Skeletal muscle satellite cell (primary cell): Measurements from ENCODE around the gene SNRPA1.
A peak's percentile ranks its signal among the peaks of the same experiment; 100 is the strongest.
"Not testable (repeated sequence)": the region's sequence is repeated elsewhere in the genome, so short reads cannot be mapped to it uniquely, and the experiment has no call there.

Source experiments
- H3K27me3 ChIP-seq: 2 replicates; pipeline ENCODE4 v1.7.0; 2013; ENCODE audit warnings: low read length; ENCODE audit not compliant: control insufficient read depth, insufficient read depth
- H3K36me3 ChIP-seq: 2 replicates; pipeline ENCODE4 v1.7.0; 2013; ENCODE audit warnings: mild to moderate bottlenecking, control low read depth, low read length; ENCODE audit not compliant: insufficient read depth
- H3K4me1 ChIP-seq: 2 replicates; pipeline ENCODE4 v1.7.0; 2013; ENCODE audit warnings: low read length; ENCODE audit not compliant: control insufficient read depth, insufficient read depth
- H3K4me2 ChIP-seq: 2 replicates; pipeline ENCODE4 v1.7.0; 2013; ENCODE audit warnings: mild to moderate bottlenecking, low read length
- H3K4me3 ChIP-seq: 2 replicates; pipeline ENCODE4 v1.7.0; 2013; ENCODE audit warnings: low read length
- H3K9ac ChIP-seq: 2 replicates; pipeline ENCODE4 v1.7.0; 2013; ENCODE audit warnings: mild to moderate bottlenecking, low read depth, low read length, moderate library complexity
- H3K9me3 ChIP-seq: replicated peaks from 2 replicates; pipeline ENCODE4 v1.7.0; 2013; ENCODE audit warnings: mild to moderate bottlenecking, control low read depth, low read length

Gene SNRPA1

DNA sequence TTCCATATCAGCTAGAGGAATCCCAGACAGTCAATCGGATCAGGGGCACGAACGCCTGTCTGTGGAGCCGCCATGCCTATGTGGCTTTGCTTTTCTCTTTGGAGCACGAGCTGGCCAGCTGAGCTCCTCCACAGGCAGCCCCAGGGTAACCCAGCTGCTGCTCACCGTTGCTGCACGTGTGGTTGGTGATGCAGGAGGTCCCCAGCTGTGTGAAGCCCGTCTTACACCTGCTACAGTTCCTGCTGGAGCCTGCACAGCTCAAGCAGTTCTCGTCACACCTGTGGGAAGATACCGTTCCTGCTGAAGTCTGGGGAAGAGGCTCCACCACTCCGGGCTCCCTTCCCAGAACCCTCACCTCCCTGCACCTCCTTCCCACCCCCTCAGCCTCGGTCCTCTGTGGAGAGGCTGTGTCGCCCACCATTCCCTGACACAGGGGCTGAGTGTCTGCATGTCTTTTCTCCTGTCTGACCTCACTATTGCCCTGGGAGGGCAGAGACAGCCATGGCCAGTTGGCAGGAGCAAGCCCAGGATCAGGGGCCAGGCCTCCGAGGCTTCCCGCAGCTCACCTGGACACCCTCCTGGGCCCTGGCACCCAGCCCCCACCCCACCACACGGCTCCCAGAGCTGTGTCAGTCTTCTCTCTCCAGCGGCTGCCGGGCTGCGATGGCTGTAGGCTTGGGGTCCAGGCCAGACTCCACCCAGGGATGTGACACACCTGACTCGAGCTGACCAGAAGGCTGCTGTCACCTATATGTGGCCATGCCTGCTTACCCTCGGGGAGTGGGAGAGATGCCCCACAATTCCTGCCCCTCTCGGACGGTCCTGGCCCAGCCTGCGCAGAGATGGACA lies 12.2 kb upstream of the SNRPA1 start:
- no peak overlapping the region for H3K9ac ChIP-seq
- no peak overlapping the region for H3K4me3 ChIP-seq
- H3K36me3 ChIP-seq: no peaks in the 10 kb centered on the region
- H3K4me2 ChIP-seq: no peak overlapping the region
- peaks cover 20% of the 10 kb centered on the region for H3K27me3 ChIP-seq
- H3K4me1 ChIP-seq: no peaks in the 10 kb centered on the region
- no peaks in the 10 kb centered on the region for H3K9me3 ChIP-seq

DNA sequence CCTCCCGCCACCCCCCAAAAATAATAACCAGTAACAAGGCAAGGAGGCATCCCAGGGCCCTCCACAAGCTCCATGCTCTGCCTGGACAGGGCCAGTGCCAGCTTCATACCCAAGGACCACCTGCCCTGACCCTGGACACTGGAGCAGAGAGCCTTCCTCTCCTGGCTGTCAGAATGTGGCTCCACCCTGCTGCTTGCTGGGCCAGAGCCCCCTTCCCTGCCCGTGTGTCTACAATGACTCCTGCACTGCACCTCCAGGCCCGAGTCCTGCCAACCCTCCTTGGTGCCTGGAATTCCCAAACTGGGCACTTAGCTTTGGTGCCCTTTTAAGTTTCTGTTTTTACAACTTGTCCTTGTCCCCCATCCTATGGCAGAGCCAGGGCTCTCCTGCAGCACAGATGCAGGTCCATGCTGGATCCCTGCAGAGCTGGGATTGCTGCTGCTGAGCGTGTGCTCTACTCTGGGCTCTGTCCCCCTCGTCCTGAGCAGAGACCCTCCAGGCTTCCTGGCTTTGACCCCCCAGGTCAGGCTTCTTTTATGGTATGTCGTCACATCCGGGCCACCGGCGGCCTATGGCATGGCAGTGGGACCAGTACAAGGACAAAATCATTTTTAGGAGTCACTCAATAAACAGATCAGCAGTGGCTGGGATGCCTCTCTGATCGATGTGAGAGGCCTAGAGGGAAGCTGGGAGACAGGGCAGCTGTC lies 11.4 kb upstream of the SNRPA1 start:
- Histone ChIP-seq H3K4me1 (no peaks in the 10 kb centered on the region), H3K9me3 (no peaks in the 10 kb centered on the region), H3K4me3 (no peak overlapping the region), H3K4me2 (no peak overlapping the region), H3K9ac (no peak overlapping the region), H3K27me3 (peaks cover 20% of the 10 kb centered on the region), H3K36me3 (no peaks in the 10 kb centered on the region)

DNA sequence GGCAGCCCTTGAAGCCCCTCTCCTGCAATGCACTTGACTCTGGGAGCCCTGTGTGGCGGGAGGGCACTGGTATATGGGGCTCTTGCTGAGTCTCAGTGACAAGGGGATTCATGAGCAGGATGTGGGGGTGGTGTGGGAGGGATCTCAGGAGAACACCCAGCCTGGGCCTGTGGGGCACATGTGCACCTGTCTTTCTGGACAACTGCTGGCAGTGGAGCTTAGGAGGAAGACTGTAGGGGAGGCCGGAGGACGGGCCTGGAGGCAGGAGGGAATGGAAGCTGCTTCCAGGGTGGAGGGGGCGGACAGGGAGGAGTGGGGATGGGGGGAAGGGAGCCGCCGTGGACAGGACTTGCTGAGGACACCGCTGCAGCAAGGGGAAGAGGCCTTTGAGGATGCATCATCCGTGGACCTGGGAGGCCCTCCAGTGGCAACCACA lies 10.8 kb upstream of the SNRPA1 start:
- Histone ChIP-seq H3K9ac (no peak overlapping the region), H3K4me3 (no peak overlapping the region)

DNA sequence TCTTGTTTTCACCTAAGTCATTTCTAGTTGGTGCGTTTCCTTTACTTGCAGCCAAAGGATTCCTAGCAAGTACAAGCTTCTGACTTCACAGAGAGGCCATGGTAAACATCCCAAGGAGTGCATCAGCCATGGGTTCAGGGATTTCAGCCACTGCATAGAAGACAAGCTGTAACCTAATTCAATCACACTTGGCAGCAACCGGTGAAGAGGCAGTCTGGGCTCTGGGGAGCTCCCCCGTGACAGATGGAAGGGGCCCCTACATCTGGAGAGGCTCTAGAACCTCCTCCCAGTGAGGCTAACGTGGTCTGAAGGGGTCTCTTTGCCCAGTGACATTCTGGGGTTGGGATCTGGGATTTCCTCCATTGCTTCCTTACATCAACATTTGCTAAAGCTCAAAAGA lies 8.4 kb upstream of the SNRPA1 start:
- peaks cover 12% of the 10 kb centered on the region for H3K27me3 ChIP-seq
- no peaks in the 10 kb centered on the region for H3K9me3 ChIP-seq
- H3K9ac ChIP-seq: no peak overlapping the region
- H3K4me2 ChIP-seq: no peak overlapping the region
- no peaks in the 10 kb centered on the region for H3K36me3 ChIP-seq
- no peak overlapping the region for H3K4me3 ChIP-seq
- H3K4me1 ChIP-seq: no peaks in the 10 kb centered on the region

More for the DNA sequence above, 10.8 kb upstream of the SNRPA1 start:
- no peaks in the 10 kb centered on the region for H3K4me1 ChIP-seq
- peaks cover 20% of the 10 kb centered on the region for H3K27me3 ChIP-seq
- no peaks in the 10 kb centered on the region for H3K36me3 ChIP-seq
- H3K9me3 ChIP-seq: no peaks in the 10 kb centered on the region
- H3K4me2 ChIP-seq: no peak overlapping the region

DNA sequence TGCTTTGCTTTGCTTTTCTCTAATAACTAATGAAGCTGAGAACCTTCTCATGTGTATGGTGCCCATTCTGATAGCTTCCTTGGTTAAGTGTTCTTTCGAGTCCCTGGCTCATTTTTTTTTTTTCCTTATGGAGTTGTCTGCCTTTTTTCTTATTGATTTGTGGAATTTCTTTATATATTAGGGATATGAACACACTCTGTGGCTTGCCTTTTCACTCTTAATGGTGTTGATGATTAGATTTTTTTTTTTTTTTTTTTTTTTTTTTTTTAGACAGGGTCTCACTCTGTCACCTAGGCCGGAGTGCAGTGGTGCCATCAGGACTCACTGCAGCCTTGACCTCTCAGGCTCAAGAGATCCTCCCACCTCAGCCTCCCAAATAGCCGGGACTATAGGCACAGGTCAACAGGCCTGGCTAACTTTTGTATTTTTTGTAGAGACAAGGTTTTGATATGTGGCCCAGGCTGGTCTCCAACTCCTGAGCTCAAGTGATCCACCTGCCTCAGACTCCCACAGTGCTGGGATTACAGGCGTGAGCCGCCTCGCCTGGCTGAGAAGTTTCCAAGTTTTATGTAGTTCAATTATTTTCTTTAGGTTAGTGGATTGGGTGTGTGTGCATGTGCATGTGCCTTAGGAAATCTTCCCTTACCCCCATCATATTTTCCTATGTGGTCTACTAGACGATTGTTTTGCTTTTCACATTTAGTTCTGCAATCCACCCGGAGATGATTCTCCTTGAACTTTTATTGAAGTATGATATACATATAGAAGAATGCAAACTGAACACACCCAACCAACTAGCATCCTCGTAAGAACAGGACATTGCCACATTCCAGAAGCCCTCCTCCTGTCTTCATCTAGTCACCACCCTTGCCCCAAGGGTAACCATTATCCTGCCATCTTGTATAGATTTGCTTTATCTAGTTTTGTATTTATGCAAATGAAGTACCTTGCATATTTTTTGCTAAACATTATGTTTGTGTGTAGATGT lies 1.7 kb upstream of the SNRPA1 start:
- Histone ChIP-seq H3K9me3 (no peaks in the 10 kb centered on the region), H3K4me1 (peaks cover 27% of the 10 kb centered on the region), H3K4me2 (peak overlapping the region; percentile 93), H3K36me3 (no peaks in the 10 kb centered on the region), H3K27me3 (no peaks in the 10 kb centered on the region), H3K4me3 (peak overlapping the region; percentile 98), H3K9ac (peak overlapping the region; percentile 98)

DNA sequence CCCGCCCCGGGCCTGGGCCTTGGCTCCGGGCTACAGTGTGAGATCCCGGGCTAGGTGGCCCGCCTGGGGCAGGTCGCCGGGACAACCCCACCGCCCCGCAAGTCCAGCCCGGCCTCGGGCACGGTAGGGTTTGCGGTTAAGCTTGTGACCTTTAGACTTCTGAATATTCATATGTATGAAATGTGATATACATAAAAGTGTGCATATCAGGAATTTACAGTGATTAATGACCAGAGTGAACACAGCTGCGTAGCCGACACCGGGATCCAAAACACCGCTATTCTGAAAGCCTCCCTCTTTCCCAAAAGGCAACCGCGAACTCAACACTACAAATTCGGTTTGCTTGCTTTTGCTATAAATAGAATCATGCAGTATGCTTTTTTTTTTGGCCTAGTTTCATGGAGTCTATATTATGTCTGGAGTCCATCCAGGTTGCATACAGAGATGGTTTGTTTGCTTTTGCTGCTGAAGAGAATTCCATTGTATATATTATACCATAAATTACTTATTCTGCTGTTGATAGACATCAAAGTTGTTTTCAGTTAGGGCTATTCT lies 636 bp upstream of the SNRPA1 start:
- peak overlapping the region; percentile 93 for H3K4me2 ChIP-seq
- H3K36me3 ChIP-seq: no peaks in the 10 kb centered on the region
- peak overlapping the region; percentile 98 for H3K4me3 ChIP-seq
- no peaks in the 10 kb centered on the region for H3K9me3 ChIP-seq
- H3K27me3 ChIP-seq: no peaks in the 10 kb centered on the region
- peak overlapping the region; percentile 98 for H3K9ac ChIP-seq
- H3K4me1 ChIP-seq: peaks cover 27% of the 10 kb centered on the region

DNA sequence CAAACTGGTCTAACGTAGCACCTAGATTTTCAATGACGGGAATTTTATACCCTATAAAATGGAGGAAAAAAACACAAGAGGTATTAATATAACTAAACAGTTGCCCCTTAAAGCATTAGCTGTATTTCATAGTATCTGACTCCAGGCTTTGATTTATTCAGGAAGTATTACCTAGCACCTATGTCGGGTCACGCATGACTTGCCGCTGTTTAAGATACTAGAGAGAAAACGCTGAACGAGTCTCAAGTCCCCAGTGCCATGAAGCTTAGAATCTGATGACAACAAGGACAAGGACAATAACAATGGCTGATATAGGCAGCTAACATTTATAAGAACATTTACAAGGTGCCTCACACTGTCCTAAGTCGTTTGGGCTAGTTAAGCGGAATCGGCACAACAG lies 1.9 kb downstream of the SNRPA1 start:
- peak overlapping the region; percentile 93 for H3K4me2 ChIP-seq
- H3K9me3 ChIP-seq: no peaks in the 10 kb centered on the region
- peak overlapping the region; percentile 98 for H3K4me3 ChIP-seq
- peaks cover 21% of the 10 kb centered on the region for H3K36me3 ChIP-seq
- H3K9ac ChIP-seq: peak overlapping the region; percentile 98
- H3K4me1 ChIP-seq: peaks cover 27% of the 10 kb centered on the region
- H3K27me3 ChIP-seq: no peaks in the 10 kb centered on the region

DNA sequence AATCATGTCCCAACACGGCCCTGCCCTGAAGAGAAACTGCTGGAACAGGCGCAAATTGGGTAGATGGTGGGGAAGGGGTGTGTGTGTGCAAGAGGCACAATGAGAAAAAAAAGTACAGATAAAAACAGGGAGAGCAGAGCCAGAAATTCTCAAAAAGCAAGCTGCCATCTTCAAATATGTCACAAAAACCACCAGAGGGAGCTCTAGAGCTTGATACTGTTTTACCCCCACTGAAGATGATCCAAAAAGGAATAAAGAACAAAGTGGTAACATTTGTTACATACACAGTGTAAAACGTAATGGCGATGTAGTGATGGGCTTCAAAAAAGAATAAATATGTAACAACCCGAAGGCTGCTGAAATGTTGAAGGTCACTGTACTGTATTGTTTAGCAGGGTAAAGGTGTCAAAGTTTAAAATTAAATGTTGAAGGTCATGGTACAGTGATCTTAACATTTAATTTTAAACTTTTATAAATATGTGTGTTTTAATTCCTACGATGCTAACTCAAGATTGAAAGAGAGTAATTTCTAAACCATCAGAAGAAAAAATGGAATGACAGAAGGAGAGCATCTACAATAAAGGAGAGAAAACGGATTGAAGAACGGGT lies 6.0 kb downstream of the SNRPA1 start:
- H3K9ac ChIP-seq: no peak overlapping the region
- no peaks in the 10 kb centered on the region for H3K27me3 ChIP-seq
- no peaks in the 10 kb centered on the region for H3K9me3 ChIP-seq
- H3K4me3 ChIP-seq: no peak overlapping the region
- no peak overlapping the region for H3K4me2 ChIP-seq
- H3K4me1 ChIP-seq: peaks cover 6% of the 10 kb centered on the region
- H3K36me3 ChIP-seq: peaks cover 54% of the 10 kb centered on the region

DNA sequence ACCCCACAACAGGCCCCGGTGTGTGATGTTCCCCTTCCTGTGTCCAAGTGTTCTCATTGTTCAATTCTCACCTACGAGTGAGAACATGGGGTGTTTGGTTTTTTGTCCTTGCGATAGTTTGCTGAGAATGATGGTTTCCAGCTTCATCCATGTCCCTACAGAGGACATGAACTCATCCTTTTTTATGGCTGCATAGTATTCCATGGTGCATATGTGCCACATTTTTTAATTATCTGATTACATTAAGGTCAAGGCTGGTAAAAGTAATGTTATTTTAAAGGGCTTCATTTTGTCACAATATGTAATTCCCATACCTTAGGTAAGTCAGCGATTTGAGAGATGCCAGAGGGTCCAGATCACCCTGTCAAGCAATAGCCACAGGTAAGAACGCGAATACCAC lies 7.7 kb downstream of the SNRPA1 start:
- H3K27me3 ChIP-seq, H3K4me3 ChIP-seq, H3K9me3 ChIP-seq, H3K4me2 ChIP-seq, H3K4me1 ChIP-seq, H3K9ac ChIP-seq: not testable (repeated sequence)
- peaks cover 69% of the 10 kb centered on the region for H3K36me3 ChIP-seq

DNA sequence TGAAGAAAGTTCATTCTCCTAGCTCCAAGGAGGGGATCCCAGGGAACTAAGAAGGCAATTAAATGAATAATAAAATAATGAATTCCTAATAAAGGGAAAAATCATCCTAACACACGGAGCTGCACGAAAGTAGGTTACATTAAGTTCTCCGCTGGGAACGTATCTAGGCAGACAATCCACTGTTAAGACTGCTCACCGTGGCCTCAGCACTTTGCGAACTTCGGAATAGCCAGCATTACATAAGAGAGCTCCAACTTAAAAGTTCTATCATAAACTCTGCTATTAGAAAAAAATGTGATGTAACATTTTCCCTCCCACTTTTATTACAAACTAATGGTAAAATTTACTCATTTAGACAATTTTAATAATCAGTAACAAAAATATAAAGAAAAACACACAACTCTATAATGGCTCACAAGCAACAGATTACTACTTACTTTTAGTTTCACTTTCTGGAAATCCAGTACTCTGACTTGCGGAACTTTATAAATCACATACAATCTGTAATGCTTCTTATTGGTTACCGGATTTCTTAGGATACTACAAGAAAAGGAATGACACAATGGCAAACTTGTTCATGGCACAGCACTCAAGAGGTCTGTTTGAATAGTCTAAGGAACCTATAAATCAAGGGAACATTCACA lies 8.5 kb downstream of the SNRPA1 start:
- Histone ChIP-seq H3K4me3 (no peak overlapping the region), H3K9me3 (no peaks in the 10 kb centered on the region), H3K9ac (no peak overlapping the region), H3K27me3 (no peaks in the 10 kb centered on the region), H3K4me2 (no peak overlapping the region), H3K4me1 (no peaks in the 10 kb centered on the region), H3K36me3 (peaks cover 76% of the 10 kb centered on the region)
